Measurements from ENCODE around the gene MRM2. TPM values are rescaled to one million over a fixed set of nuclear protein-coding genes. Genes with fewer than 3 reads are reported as not detected.

The MRM2 gene
- total and polyA plus RNA-seq, 4 donors: 9.7 to 14.9 (median 11.8) TPM

DNA sequence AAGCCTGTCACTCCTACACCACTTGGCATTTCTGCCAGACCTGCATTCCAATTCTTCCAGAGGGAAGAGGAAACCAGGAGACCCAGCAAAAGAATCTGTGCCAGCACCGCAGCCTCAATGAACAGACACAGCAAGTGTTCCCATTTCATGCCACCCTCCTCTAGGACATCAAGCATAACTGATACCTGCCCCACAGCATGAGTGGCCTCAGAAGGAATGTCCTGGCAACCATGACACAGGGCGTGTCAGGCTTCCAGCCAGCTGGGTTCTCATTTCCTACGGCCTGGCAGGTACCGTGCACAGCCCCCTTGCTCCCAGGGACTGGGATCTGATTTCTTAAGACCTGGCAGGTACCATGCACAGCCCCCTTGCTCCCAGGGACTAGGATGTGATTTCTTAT is 17.1 kb downstream of the MRM2 start (continued):
- TF ChIP-seq SP1 (IDR thresholded peaks at IDR 0.05) (no peak), TAF1 (conservative IDR thresholded peaks at IDR 0.05) (no peak)

DNA sequence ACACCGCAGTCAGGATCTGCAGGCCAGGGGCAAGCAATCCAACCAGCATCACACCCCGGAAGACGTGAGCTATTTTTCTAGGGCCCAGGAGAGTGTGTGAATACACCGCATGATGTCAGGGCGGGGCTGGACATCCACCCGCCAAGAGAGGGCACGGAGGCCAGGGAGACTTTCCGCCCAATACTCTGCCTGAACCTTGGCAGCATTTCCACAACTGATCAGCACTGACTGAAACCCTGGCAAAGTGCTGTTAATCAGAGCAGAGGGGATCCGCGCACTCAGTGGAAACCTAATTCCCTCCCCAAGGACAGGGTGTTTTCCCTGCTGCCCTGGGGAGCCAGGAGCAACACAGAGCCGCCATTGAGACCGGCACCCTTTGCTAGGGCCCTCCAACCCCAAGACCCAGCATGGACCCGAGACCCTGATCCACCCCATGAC is 17.5 kb downstream of the MRM2 start:
- Histone ChIP-seq H3K27me3 (ENCODE audit: control insufficient read depth in 4 of 4, insufficient read depth in 4 of 4, low read length in 3 of 4) (no peaks in the 10 kb centered on the region), H3K27ac (ENCODE audit: low read depth in 1 of 2, low read length in 2 of 2) (no peak overlapping the region), H3K4me3 (ENCODE audit: low read depth in 1 of 3, low read length in 3 of 3) (no peak overlapping the region), H3K4me1 (ENCODE audit: control insufficient read depth in 4 of 4, insufficient read depth in 4 of 4, low read length in 3 of 4) (no peaks in the 10 kb centered on the region), H3K9me3 (ENCODE audit: control insufficient read depth in 4 of 4, low read length in 3 of 4) (no peaks in the 10 kb centered on the region), H3K36me3 (ENCODE audit: control insufficient read depth in 4 of 4, insufficient read depth in 3 of 4, low read depth in 1 of 4, low read length in 3 of 4) (peaks cover 2 to 41% (median 9%) of the 10 kb centered on the region in 4 donors), H3K9ac (ENCODE audit: low read depth in 1 of 2, low read length in 2 of 2) (no peak overlapping the region)
- TF ChIP-seq RAD21 (IDR thresholded peaks at IDR 0.05) (no peak), NR2F2 (IDR thresholded peaks at IDR 0.05) (no peak), EGR1 (IDR thresholded peaks at IDR 0.05; ENCODE audit: low read depth in 2 of 2) (no peak), YY1 (IDR thresholded peaks at IDR 0.05) (no peak), HNF4A (conservative IDR thresholded peaks at IDR 0.05) (no peak), FOXA1 (IDR thresholded peaks at IDR 0.05) (no peak), TAF1 (conservative IDR thresholded peaks at IDR 0.05) (no peak), HNF4G (IDR thresholded peaks at IDR 0.05) (no peak), FOXA2 (IDR thresholded peaks at IDR 0.05) (no peak)
- TF ChIP-seq, protein P1, sequence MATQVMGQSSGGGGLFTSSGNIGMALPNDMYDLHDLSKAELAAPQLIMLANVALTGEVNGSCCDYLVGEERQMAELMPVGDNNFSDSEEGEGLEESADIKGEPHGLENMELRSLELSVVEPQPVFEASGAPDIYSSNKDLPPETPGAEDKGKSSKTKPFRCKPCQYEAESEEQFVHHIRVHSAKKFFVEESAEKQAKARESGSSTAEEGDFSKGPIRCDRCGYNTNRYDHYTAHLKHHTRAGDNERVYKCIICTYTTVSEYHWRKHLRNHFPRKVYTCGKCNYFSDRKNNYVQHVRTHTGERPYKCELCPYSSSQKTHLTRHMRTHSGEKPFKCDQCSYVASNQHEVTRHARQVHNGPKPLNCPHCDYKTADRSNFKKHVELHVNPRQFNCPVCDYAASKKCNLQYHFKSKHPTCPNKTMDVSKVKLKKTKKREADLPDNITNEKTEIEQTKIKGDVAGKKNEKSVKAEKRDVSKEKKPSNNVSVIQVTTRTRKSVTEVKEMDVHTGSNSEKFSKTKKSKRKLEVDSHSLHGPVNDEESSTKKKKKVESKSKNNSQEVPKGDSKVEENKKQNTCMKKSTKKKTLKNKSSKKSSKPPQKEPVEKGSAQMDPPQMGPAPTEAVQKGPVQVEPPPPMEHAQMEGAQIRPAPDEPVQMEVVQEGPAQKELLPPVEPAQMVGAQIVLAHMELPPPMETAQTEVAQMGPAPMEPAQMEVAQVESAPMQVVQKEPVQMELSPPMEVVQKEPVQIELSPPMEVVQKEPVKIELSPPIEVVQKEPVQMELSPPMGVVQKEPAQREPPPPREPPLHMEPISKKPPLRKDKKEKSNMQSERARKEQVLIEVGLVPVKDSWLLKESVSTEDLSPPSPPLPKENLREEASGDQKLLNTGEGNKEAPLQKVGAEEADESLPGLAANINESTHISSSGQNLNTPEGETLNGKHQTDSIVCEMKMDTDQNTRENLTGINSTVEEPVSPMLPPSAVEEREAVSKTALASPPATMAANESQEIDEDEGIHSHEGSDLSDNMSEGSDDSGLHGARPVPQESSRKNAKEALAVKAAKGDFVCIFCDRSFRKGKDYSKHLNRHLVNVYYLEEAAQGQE (IDR thresholded peaks at IDR 0.05): no peak
- TF ChIP-seq, protein P2, sequence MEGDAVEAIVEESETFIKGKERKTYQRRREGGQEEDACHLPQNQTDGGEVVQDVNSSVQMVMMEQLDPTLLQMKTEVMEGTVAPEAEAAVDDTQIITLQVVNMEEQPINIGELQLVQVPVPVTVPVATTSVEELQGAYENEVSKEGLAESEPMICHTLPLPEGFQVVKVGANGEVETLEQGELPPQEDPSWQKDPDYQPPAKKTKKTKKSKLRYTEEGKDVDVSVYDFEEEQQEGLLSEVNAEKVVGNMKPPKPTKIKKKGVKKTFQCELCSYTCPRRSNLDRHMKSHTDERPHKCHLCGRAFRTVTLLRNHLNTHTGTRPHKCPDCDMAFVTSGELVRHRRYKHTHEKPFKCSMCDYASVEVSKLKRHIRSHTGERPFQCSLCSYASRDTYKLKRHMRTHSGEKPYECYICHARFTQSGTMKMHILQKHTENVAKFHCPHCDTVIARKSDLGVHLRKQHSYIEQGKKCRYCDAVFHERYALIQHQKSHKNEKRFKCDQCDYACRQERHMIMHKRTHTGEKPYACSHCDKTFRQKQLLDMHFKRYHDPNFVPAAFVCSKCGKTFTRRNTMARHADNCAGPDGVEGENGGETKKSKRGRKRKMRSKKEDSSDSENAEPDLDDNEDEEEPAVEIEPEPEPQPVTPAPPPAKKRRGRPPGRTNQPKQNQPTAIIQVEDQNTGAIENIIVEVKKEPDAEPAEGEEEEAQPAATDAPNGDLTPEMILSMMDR (IDR thresholded peaks at IDR 0.05; ENCODE audit: low read depth, low read length, missing input control): no peak
- TF ChIP-seq, protein P3, sequence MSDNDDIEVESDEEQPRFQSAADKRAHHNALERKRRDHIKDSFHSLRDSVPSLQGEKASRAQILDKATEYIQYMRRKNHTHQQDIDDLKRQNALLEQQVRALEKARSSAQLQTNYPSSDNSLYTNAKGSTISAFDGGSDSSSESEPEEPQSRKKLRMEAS (IDR thresholded peaks at IDR 0.05): no peak
- DNase-seq (ENCODE audit: low spot score): no peak
- 97% methylated on average over 13 of the region's 13 CpGs for WGBS

DNA sequence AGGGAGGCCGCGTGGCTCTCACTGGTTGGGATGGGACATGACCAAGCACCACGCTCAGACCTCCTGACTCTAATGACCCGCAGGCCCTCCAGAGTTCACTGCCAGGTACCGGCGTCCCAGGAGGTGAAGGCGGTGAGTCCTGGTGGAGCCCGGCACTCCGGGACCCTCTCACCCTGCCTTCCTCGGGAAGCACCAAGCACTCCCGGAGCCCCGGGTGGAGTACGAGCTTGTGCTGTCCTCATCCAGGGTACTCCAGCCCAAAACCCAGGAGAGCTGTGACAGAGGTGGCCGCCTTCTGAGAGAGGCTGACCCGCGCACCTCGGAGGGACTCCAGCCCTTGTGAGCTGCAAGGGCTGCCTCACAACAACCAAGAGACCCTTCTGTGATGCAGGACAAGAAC is 18.7 kb downstream of the MRM2 start:
- WGBS: 97% methylated on average over 17 of the region's 17 CpGs
- Histone ChIP-seq H3K36me3 (ENCODE audit: control insufficient read depth in 4 of 4, insufficient read depth in 3 of 4, low read depth in 1 of 4, low read length in 3 of 4) (peaks cover 2 to 39% (median 9%) of the 10 kb centered on the region in 4 donors), H3K27me3 (ENCODE audit: control insufficient read depth in 4 of 4, insufficient read depth in 4 of 4, low read length in 3 of 4) (no peaks in the 10 kb centered on the region), H3K27ac (ENCODE audit: low read depth in 1 of 2, low read length in 2 of 2) (no peak overlapping the region), H3K9me3 (ENCODE audit: control insufficient read depth in 4 of 4, low read length in 3 of 4) (no peaks in the 10 kb centered on the region), H3K4me3 (ENCODE audit: low read depth in 1 of 3, low read length in 3 of 3) (no peak overlapping the region), H3K4me1 (ENCODE audit: control insufficient read depth in 4 of 4, insufficient read depth in 4 of 4, low read length in 3 of 4) (no peaks in the 10 kb centered on the region), H3K9ac (ENCODE audit: low read depth in 1 of 2, low read length in 2 of 2) (no peak overlapping the region)
- DNase-seq (ENCODE audit: low spot score): no peak
- TF ChIP-seq RXRA (IDR thresholded peaks at IDR 0.05): no peak
- TF ChIP-seq, protein P3 (IDR thresholded peaks at IDR 0.05): no peak
- TF ChIP-seq HNF4G (IDR thresholded peaks at IDR 0.05): no peak
